NT2/D1 (cell line): Measurements from ENCODE around the gene MZF1.
A peak's percentile ranks its signal among the peaks of the same experiment; 100 is the strongest.

Source experiments
- DNase-seq: peaks from one replicate; pipeline ENCODE4 v3.0.0-alpha.2; 2011; ENCODE audit warnings: low read depth, low spot score
- H3K27me3 ChIP-seq: 2 replicates; pipeline ENCODE4 v1.6.0; 2011; ENCODE audit warnings: mild to moderate bottlenecking; ENCODE audit not compliant: insufficient read length, insufficient read depth
- H3K36me3 ChIP-seq: 2 replicates; pipeline ENCODE4 v1.6.1; 2011; ENCODE audit warnings: mild to moderate bottlenecking, low read length, mixed read lengths; ENCODE audit not compliant: insufficient read depth, insufficient read length
- H3K4me1 ChIP-seq: 2 replicates; pipeline ENCODE4 v1.5.1; 2011; ENCODE audit not compliant: insufficient read depth, insufficient read length
- H3K4me3 ChIP-seq: 2 replicates; pipeline ENCODE4 v1.5.1; 2011; ENCODE audit warnings: low read depth; ENCODE audit not compliant: insufficient read length
- H3K9ac ChIP-seq: 2 replicates; pipeline ENCODE4 v1.6.0; 2011; ENCODE audit warnings: low read depth; ENCODE audit not compliant: insufficient read length
- H3K9me3 ChIP-seq: 2 replicates; pipeline ENCODE4 v1.5.1; 2011; ENCODE audit warnings: mild to moderate bottlenecking, low read length; ENCODE audit not compliant: insufficient read depth
- SUZ12 ChIP-seq: IDR thresholded peaks from 2 replicates; pipeline ENCODE4 v1.6.1; 2011; ENCODE audit not compliant: insufficient read length, insufficient read depth; ENCODE audit errors: extremely low read depth
- YY1 ChIP-seq: IDR thresholded peaks from 2 replicates; pipeline ENCODE4 v1.6.1; 2011; ENCODE audit not compliant: insufficient read length, insufficient read depth
- ZNF274 ChIP-seq: IDR thresholded peaks from 2 replicates; pipeline ENCODE4 v1.6.1; 2011; ENCODE audit warnings: mild to moderate bottlenecking, low read depth, low read length

MZF1 gene

DNA sequence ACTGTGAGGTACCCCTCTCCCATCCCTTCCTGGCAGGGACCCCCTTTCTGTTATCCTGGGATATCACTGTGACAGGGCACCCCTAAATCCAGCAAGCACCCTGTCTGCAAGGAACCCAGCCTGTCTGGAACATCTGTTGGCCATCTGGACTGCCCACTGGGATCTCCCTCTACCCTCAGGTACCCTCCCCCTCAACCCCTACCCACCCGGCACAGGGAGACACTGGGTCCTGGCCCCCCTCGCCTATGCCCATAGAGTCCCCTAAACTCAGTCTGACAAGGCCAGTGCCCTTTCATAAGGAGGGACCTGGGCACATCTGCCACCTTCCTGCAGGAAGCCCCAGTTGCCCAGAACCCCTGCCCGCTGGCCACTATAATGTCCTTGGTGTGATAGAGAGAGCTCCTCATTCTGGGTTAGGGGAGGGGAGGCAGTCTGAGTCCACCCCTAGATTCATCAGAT lies 58.5 kb downstream of the MZF1 start:
- Histone ChIP-seq H3K9ac (peak overlapping the region; percentile 95), H3K4me3 (peak overlapping the region; percentile 65), H3K4me1 (peaks cover 15% of the 10 kb centered on the region), H3K36me3 (peaks cover 17% of the 10 kb centered on the region), H3K27me3 (no peaks in the 10 kb centered on the region), H3K9me3 (no peaks in the 10 kb centered on the region)
- DNase-seq = no peak
- TF ChIP-seq ZNF274 (no peak), SUZ12 (no peak), YY1 (no peak)

DNA sequence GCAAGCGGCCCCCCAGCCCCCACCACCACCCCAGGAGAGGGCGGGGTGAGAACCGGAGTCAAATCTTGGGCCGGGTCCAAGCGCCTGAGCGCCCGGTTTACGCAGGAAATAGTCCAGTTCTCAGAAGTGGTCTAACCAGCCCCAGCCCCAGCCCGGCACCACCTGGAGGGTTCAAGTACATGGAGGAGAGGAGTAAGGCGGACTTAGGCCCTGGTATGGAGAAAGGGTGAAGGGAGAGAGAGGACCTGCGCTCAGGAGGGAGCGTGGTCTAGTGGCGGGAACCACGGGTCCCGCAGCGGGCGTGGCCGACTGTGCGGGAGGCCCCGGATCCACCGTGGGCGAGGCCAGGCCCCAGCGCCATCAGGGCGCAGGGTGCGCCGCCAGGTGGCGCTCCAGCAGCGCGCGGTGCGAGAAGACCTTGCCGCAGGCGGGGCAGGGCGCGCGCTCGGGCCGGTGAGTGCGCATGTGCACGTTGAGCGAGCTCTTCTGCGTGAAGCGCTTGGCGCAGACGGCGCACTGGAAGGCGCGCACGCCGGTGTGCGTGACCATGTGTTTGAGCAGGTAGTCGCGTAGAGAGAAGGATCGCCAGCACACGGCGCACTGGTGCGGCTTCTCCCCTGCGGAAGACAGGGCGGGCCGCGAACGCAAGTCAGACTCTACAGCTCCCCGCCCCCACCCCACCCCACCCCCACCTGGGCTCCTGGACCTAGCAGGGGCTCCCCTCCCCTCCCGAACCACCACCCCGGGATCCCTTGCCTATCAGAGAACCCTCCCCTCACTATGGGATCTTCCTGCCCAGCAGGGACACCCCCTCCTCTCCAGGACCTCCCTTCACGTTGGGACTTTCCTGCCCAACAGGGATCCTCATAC lies 59.2 kb downstream of the MZF1 start:
- TF ChIP-seq YY1 (no peak), ZNF274 (no peak), SUZ12 (no peak)
- peak overlapping the region; percentile 65 for H3K4me3 ChIP-seq
- DNase-seq = peak; percentile 87
- no peaks in the 10 kb centered on the region for H3K9me3 ChIP-seq
- H3K36me3 ChIP-seq = peaks cover 17% of the 10 kb centered on the region
- peaks cover 15% of the 10 kb centered on the region for H3K4me1 ChIP-seq
- H3K9ac ChIP-seq = peak overlapping the region; percentile 95
- H3K27me3 ChIP-seq = no peaks in the 10 kb centered on the region

GRCh38 chr19:58513213-58513693 lies 59.9 kb downstream of the MZF1 start:
- H3K9me3 ChIP-seq = no peaks in the 10 kb centered on the region
- TF ChIP-seq ZNF274 = no peak
- no peak for TF ChIP-seq YY1
- TF ChIP-seq SUZ12 = no peak
- H3K9ac ChIP-seq = peak overlapping the region; percentile 56
- H3K4me1 ChIP-seq = peaks cover 15% of the 10 kb centered on the region
- peaks cover 17% of the 10 kb centered on the region for H3K36me3 ChIP-seq
- no peaks in the 10 kb centered on the region for H3K27me3 ChIP-seq
- H3K4me3 ChIP-seq = no peak overlapping the region
- no peak for DNase-seq
